OCI-LY7 (cell line): ENCODE measurements around the gene AP4B1. TPM values are rescaled to one million over a fixed set of nuclear protein-coding genes. Genes with fewer than 3 reads are reported as not detected.
A peak's percentile ranks its signal among the peaks of the same experiment; 100 is the strongest.

Experiments
- BruUV-seq: library from RNA; stranded (reverse); fragments of 400-500 nt; replicated peaks from 2 replicates; lab custom pipeline; 2021; lab: Mats Ljungman, UMichigan
- CTCF ChIA-PET: fragments of 300-600 bp; sonication (Branson Sonifier 250); formaldehyde crosslinking; loops from one replicate; lab custom pipeline; 2022; ENCODE audit warnings: antibody characterized with exemption; ENCODE audit not compliant: unreplicated experiment; lab: Charles Lee
- POLR2A ChIA-PET: fragments of 300-600 bp; sonication (Branson Sonifier 250); formaldehyde crosslinking; loops from one replicate; lab custom pipeline; 2022; ENCODE audit warnings: antibody characterized with exemption; lab: Charles Lee
- DNase-seq: peaks from one replicate; pipeline ENCODE4 v3.0.0-alpha.2; 2015; ENCODE audit warnings: low spot score
- H2AFZ ChIP-seq: fragments of 200-600 bp; sonication (generic), shearing (Covaris generic); 2 replicates; pipeline ENCODE4 v1.6.1; 2014; ENCODE audit warnings: mild to moderate bottlenecking, antibody characterized with exemption, low read length, moderate library complexity
- H3K27ac ChIP-seq: fragments of 200-600 bp; sonication (generic); 2 replicates; pipeline ENCODE4 v1.5.1; 2014; ENCODE audit warnings: mixed run types, low read depth, mild to moderate bottlenecking, moderate library complexity, low read length, inconsistent platforms; ENCODE audit not compliant: poor library complexity, severe bottlenecking
- H3K36me3 ChIP-seq: fragments of 200-600 bp; sonication (generic); 2 replicates; pipeline ENCODE4 v1.6.1; 2014; ENCODE audit warnings: mild to moderate bottlenecking, antibody characterized with exemption, low read length, moderate library complexity, mixed read lengths; ENCODE audit not compliant: insufficient read depth
- H3K4me1 ChIP-seq: fragments of 200-600 bp; sonication (generic); 2 replicates; pipeline ENCODE4 v1.5.1; 2014; ENCODE audit warnings: mild to moderate bottlenecking, low read length; ENCODE audit not compliant: insufficient read depth, poor library complexity, severe bottlenecking
- H3K4me2 ChIP-seq: fragments of 200-600 bp; sonication (generic); 2 replicates; pipeline ENCODE4 v1.6.1; 2014; ENCODE audit warnings: mild to moderate bottlenecking, low read length
- H3K4me3 ChIP-seq: fragments of 200-600 bp; sonication (generic); 2 replicates; pipeline ENCODE4 v1.5.1; 2014; ENCODE audit warnings: mild to moderate bottlenecking, low read depth, low read length; ENCODE audit not compliant: poor library complexity, severe bottlenecking
- H3K79me2 ChIP-seq: fragments of 200-600 bp; sonication (generic); 2 replicates; pipeline ENCODE4 v1.6.1; 2016; ENCODE audit warnings: low read depth, mild to moderate bottlenecking, low read length, moderate library complexity, mixed read lengths; ENCODE audit not compliant: insufficient read depth
- H3K9me2 ChIP-seq: fragments of 200-600 bp; sonication (generic); 2 replicates; pipeline ENCODE4 v1.6.1; 2016; ENCODE audit warnings: mild to moderate bottlenecking, low read length, mixed read lengths; ENCODE audit not compliant: insufficient read depth
- H3K9me3 ChIP-seq: fragments of 200-600 bp; sonication (generic); 2 replicates; pipeline ENCODE4 v1.6.1; 2014; ENCODE audit warnings: mild to moderate bottlenecking, mixed run types, low read length, mixed read lengths
- H4K20me1 ChIP-seq: fragments of 200-600 bp; sonication (generic); 2 replicates; pipeline ENCODE4 v1.6.1; 2014; ENCODE audit warnings: mild to moderate bottlenecking, antibody characterized with exemption, low read length, moderate library complexity, mixed read lengths; ENCODE audit not compliant: insufficient read depth
- EZH2phosphoT487 ChIP-seq: fragments of 200-600 bp; sonication (generic); IDR thresholded peaks from 2 replicates; pipeline ENCODE4 v1.6.1; 2018; ENCODE audit warnings: low read depth, borderline replicate concordance, mild to moderate bottlenecking, mixed run types, antibody characterized with exemption, low read length, moderate library complexity, mixed read lengths
- intact Hi-C: fragments of 100-400 bp; cut with micrococcal nuclease; formaldehyde crosslinking; loops from one replicate; pipeline ENCODE4 v1.10.0; 2022; ENCODE audit not compliant: unreplicated experiment
- total RNA-seq, 2 experiments: library from RNA; depleted of rRNA in 1 of 2; stranded (reverse); fragments of >200 nt in 1 of 2; shearing (Covaris generic) in 1 of 2; gene quantifications; 2 replicates each; pipeline ENCODE4 v1.2.3, GENCODE V29; 2014 to 2022
- TF ChIP-seq, protein P1 (sequence below): fragments of 200-600 bp; sonication (generic); conservative IDR thresholded peaks from 2 replicates; pipeline ENCODE4 v1.5.1; 2014; ENCODE audit warnings: mild to moderate bottlenecking, antibody characterized with exemption, low read length, moderate library complexity, mixed read lengths

Gene AP4B1
- total RNA-seq, 2 experiments from 2014 or later: 40.5 to 45.3 TPM

DNA sequence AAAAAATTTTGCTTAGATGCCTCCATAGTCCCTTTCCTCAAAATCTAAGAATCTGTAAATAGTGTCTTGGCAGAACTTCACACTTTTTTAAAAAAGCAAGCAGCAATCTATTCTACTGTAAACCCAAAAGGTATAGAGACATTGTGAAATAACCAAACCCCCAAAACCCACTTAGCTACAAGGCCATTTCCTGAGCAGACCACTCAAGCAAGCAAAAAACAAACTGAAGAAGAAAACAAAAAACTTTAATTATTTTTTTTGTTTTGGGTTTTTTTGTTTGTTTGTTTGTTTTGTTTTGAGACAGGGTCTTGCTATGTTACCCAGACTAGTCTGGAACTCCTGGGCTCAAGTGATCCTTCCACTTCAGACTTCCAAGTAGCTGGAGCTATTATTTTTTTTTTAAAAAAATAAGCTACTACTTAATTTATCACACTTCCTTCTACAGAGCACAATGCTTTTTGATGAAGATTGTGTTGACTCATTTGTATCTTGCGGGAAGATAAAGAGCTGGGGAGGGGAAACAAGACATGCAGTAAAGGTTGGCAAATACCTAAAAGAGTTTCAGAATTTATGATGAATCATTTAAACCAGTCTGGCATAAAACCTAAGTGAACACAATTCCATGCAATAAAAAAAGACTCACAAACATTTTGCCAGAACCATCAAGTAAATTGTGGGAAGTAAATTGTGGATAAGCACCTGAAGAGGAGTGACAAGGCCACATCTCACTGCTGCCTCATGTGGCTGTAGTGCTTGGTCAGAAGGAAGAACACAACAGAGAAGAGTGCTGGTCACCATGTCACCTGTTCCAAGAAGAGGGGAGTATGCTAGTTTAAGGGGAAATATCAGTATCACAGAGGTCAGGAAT, 30.4 kb downstream of the AP4B1 start:
- H3K9me2 ChIP-seq: no peaks in the 10 kb centered on the region
- H3K9me3 ChIP-seq: no peaks in the 10 kb centered on the region
- peak overlapping the region; percentile 93 for H3K27ac ChIP-seq
- DNase-seq: peak; percentile 68
- TF ChIP-seq EZH2phosphoT487: no peak
- TF ChIP-seq, protein P1, sequence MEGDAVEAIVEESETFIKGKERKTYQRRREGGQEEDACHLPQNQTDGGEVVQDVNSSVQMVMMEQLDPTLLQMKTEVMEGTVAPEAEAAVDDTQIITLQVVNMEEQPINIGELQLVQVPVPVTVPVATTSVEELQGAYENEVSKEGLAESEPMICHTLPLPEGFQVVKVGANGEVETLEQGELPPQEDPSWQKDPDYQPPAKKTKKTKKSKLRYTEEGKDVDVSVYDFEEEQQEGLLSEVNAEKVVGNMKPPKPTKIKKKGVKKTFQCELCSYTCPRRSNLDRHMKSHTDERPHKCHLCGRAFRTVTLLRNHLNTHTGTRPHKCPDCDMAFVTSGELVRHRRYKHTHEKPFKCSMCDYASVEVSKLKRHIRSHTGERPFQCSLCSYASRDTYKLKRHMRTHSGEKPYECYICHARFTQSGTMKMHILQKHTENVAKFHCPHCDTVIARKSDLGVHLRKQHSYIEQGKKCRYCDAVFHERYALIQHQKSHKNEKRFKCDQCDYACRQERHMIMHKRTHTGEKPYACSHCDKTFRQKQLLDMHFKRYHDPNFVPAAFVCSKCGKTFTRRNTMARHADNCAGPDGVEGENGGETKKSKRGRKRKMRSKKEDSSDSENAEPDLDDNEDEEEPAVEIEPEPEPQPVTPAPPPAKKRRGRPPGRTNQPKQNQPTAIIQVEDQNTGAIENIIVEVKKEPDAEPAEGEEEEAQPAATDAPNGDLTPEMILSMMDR: peak; percentile 85
- ChIA-PET POLR2A (interaction anchor here (0.7 to 2.7 kb wide), 9 partner anchors 9 to 112 kb away, joined by 3 to 19 read pairs (median 7); partner anchors contain the start of genes AP4B1 and BCL2L15), CTCF (no interaction called here)
- no TSS peak for BruUV-seq
- intact Hi-C loops: loop anchor here (5.0 kb wide), 1 partner anchor 37 kb away; no protein-coding TSS in a partner anchor
- peak overlapping the region; percentile 84 for H2AFZ ChIP-seq
- peaks cover 23% of the 10 kb centered on the region for H3K79me2 ChIP-seq
- peak overlapping the region; percentile 78 for H3K4me2 ChIP-seq
- no peaks in the 10 kb centered on the region for H4K20me1 ChIP-seq
- no peaks in the 10 kb centered on the region for H3K36me3 ChIP-seq
- H3K4me3 ChIP-seq: no peak overlapping the region
- peaks cover 43% of the 10 kb centered on the region for H3K4me1 ChIP-seq

DNA sequence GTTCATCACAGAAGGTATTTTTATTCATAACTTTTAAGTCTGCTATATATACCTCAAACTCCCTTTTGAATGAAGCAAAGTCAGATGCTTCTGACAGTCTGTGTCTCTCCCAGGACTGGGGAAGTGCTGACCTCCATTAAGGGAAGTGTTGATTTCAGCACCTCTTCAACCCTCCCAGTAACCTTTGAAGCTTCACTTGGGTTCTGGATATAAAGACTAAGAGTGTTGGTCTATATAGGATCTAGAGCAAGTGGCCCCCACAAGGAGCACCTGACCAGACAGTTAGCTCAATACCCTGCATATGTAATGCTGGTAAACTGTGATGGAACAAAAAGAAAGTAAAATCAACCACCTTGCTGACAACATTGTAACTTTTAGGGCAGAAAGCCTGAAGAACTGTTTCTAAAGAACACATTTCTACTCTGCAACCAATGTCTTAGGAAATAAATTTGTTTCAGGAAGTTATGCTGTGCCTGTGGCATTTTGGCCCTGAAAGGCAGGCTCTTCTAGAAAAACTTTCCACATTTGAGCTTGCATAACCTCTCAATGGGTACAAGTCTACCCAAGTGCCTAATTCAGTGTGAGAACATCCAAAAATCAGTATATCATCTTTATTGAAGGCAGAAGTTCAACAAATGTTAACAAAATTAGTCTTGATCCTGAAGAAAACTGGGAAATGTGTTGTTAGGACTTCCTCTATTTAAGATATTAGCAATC, 32.2 kb downstream of the AP4B1 start:
- peak overlapping the region; percentile 93 for H3K27ac ChIP-seq
- H4K20me1 ChIP-seq: no peaks in the 10 kb centered on the region
- H3K79me2 ChIP-seq: peaks cover 41% of the 10 kb centered on the region
- peak overlapping the region; percentile 77 for H3K4me3 ChIP-seq
- no peaks in the 10 kb centered on the region for H3K9me3 ChIP-seq
- ChIA-PET CTCF (no interaction called here), POLR2A (interaction anchor here (0.8 to 1.1 kb wide), 4 partner anchors 11 to 32 kb away, joined by 3 to 6 read pairs (median 3); no protein-coding TSS in a partner anchor)
- no peaks in the 10 kb centered on the region for H3K9me2 ChIP-seq
- peaks cover 14% of the 10 kb centered on the region; the same call in 1 of the 2 replicates for H3K36me3 ChIP-seq
- intact Hi-C loops: loop anchor here (5.0 kb wide), 1 partner anchor 35 kb away; no protein-coding TSS in a partner anchor
- BruUV-seq: TSS peak; percentile 90
- H2AFZ ChIP-seq: peak overlapping the region; percentile 84
- H3K4me1 ChIP-seq: peaks cover 62% of the 10 kb centered on the region
- peak; percentile 50 for DNase-seq
- TF ChIP-seq, protein P1: no peak
- TF ChIP-seq EZH2phosphoT487: no peak
- H3K4me2 ChIP-seq: peak overlapping the region; percentile 78
